ENCODE measurements around the gene SLC24A5. TPM values are rescaled to one million over a fixed set of nuclear protein-coding genes. Genes with fewer than 3 reads are reported as not detected.

The SLC24A5 gene
- total and polyA plus RNA-seq, 10 of the 15 experiments (the other 5 are each of a cell fraction or from before 2014, with no cell fraction given): not detected

DNA sequence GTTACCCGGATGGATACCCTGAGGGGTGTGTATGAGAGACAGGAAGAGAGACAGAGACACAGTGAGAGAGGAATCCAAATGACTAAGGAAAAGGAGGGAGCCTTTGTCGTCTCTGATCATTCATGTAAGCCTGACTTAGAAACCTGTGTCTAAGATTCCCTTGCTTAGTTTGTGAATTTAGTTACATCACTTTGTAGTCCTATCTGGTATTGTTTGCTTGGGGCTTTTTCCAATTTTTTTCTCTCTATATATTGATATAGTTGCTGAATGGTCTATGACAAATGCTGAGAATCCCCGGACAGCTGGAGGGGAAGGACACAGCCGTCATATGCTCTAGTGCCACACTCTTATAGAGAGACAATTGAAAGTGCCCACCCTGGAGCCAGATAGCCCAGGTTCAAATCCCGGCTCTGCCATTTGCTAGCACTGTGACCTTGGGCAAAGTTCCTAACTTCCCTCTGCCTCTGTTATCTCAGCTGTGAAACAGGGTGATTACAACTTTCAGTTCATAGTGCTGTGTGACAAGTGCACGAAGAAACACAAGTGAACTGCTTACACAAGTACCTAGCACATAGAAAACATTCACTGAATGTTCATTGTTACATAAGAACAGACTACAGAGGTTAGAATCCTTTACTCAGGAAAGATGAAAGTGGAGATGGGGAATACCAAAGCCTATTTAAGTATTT lies 6.0 kb downstream of the SLC24A5 start:
- no peak overlapping the region for H3K27ac ChIP-seq (ENCODE audit: control insufficient read depth, insufficient read depth)
- H3K4me1 ChIP-seq (ENCODE audit: control insufficient read depth, insufficient read depth, low read length): no peaks in the 10 kb centered on the region
- H3K27me3 ChIP-seq (replicated peaks in 1 of 2; ENCODE audit: control insufficient read depth in 2 of 2, insufficient read depth in 2 of 2, low read length in 1 of 2): no peaks in the 10 kb centered on the region
- no peaks in the 10 kb centered on the region for H4K20me1 ChIP-seq (ENCODE audit: control insufficient read depth, insufficient read depth)
- no peaks in the 10 kb centered on the region for H3K79me2 ChIP-seq (ENCODE audit: control insufficient read depth, insufficient read depth, low read length)
- H3K4me3 ChIP-seq: no peak overlapping the region
- ChIA-PET RAD21 (ENCODE audit: unreplicated experiment) (no interaction called here), SMC1A (ENCODE audit: uncharacterized antibody, unreplicated experiment) (interaction anchor here (1.5 kb wide), 1 partner anchor 10 kb away, joined by 5 read pairs; no protein-coding TSS in a partner anchor), POLR2A (interaction anchor here (0.6 kb wide), 1 partner anchor 140 kb away, joined by 3 read pairs; no protein-coding TSS in a partner anchor), CTCF (interaction anchor here (0.8 kb wide), 1 partner anchor 122 kb away, joined by 3 read pairs; no protein-coding TSS in a partner anchor)
- FAIRE-seq: no peak
- TF ChIP-seq BACH1 (IDR thresholded peaks at IDR 0.05; ENCODE audit: borderline replicate concordance) (no peak), EED (IDR thresholded peaks at IDR 0.05; ENCODE audit: low read depth) (no peak), ZZZ3 (IDR thresholded peaks at IDR 0.05; ENCODE audit: control insufficient read depth, insufficient read length, low read depth) (no peak), SIN3A (IDR thresholded peaks at IDR 0.05; ENCODE audit: low read depth, low read length) (no peak), DPF2 (IDR thresholded peaks at IDR 0.05) (no peak)
- TF ChIP-seq, protein P1, sequence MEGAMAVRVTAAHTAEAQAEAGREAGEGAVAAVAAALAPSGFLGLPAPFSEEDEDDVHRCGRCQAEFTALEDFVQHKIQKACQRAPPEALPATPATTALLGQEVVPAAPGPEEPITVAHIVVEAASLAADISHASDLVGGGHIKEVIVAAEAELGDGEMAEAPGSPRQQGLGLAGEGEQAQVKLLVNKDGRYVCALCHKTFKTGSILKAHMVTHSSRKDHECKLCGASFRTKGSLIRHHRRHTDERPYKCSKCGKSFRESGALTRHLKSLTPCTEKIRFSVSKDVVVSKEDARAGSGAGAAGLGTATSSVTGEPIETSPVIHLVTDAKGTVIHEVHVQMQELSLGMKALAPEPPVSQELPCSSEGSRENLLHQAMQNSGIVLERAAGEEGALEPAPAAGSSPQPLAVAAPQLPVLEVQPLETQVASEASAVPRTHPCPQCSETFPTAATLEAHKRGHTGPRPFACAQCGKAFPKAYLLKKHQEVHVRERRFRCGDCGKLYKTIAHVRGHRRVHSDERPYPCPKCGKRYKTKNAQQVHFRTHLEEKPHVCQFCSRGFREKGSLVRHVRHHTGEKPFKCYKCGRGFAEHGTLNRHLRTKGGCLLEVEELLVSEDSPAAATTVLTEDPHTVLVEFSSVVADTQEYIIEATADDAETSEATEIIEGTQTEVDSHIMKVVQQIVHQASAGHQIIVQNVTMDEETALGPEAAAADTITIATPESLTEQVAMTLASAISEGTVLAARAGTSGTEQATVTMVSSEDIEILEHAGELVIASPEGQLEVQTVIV (IDR thresholded peaks at IDR 0.05; ENCODE audit: borderline replicate concordance, partially characterized antibody): no peak
- 69% methylated on average over 6 of the region's 6 CpGs for WGBS (ENCODE audit: insufficient coverage, insufficient replicate concordance, low lambda C conversion rate, missing lambda C conversion rate)
- intact Hi-C loops (cut with micrococcal nuclease; ENCODE audit: unreplicated experiment): no loop called here
- ATAC-seq: no peak
- no peaks in the 10 kb centered on the region for H3K36me3 ChIP-seq (ENCODE audit: control insufficient read depth in 2 of 2, insufficient read depth in 2 of 2, low read length in 1 of 2)
- BruUV-seq (replicated peaks): no TSS peak
- no peak overlapping the region for H3K4me2 ChIP-seq (ENCODE audit: control insufficient read depth, insufficient read depth)
- H3K9me3 ChIP-seq (replicated peaks; ENCODE audit: control insufficient read depth, insufficient read depth, low read length): no peaks in the 10 kb centered on the region
- DNase-seq (ENCODE audit: low read depth, low spot score): no peak
- H2AFZ ChIP-seq (ENCODE audit: control insufficient read depth, low read depth, low read length): no peak overlapping the region
- H3K9ac ChIP-seq (ENCODE audit: control insufficient read depth, insufficient read depth, low read length): no peak overlapping the region
- in situ Hi-C loops (cut with MboI): no loop called here

Data from GM12878 (cell line).